HCT116 (cell line): Measurements from ENCODE around the gene RPL13.

Experiments used
- POLR2A ChIP-seq: IDR thresholded peaks from 2 replicates; pipeline ENCODE4 v1.7.0; 2011; ENCODE audit warnings: borderline replicate concordance; ENCODE audit not compliant: insufficient read depth, insufficient read length; ENCODE audit errors: extremely low read depth
- POLR2AphosphoS5 ChIP-seq: IDR thresholded peaks from 2 replicates; pipeline ENCODE4 v1.6.1; 2011; ENCODE audit warnings: mild to moderate bottlenecking, low read depth, low read length, moderate library complexity
- TF ChIP-seq, protein P1 (sequence below), 3 experiments: fragments of 200-600 bp in 1 of 3; sonication (generic) in 1 of 3; IDR thresholded peaks in 2 of 3; conservative IDR thresholded peaks in 1 of 3; 2 replicates each; pipeline ENCODE4 v1.5.1; 2012 to 2017; ENCODE audit warnings: low read depth in 2 of 3, low read length in 2 of 3, antibody characterized with exemption in 1 of 3, borderline replicate concordance in 1 of 3, control low read depth in 1 of 3, mild to moderate bottlenecking in 1 of 3, mixed read lengths in 1 of 3, mixed run types in 1 of 3, moderate library complexity in 1 of 3; ENCODE audit not compliant: insufficient read depth in 1 of 3

DNA sequence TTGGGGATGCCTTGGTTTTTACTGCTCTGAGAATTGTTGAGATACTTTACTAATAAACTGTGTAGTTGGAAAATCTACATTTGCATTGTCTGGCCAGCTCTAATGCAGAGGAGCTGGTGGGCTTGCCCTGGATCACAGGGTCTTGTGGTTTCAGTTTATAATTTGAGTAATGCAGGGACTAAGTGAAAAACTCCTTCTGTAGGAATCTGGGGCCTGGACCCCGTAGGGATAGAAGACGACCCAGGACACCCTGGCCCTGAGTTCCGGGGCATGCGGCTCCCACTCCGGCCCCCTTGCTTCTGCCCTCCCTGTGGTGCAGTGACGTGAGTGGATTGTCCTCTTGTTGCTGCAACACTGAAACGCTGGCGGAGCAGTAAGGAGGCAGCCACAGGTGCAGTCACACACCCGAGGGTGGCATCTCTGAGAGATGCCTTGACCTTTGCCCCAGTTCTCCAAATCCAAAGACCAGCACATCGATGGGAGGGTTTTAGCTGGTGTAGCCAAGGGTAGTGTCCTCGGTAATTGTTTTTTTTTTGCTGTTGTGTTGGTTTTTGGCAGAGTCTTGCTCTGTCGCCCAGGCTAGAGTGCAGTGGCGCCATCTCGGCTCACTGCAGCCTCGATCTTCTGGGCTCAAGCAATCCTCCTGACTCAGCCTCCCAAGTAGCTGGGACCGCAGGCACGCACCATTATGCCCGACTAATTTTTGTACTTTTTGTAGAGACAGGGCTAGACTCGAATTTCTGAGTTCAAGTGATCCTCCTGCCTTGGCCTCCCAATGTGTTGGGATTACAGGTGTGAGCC lies 2.6 kb upstream of the RPL13 start:
- TF ChIP-seq, protein P1, sequence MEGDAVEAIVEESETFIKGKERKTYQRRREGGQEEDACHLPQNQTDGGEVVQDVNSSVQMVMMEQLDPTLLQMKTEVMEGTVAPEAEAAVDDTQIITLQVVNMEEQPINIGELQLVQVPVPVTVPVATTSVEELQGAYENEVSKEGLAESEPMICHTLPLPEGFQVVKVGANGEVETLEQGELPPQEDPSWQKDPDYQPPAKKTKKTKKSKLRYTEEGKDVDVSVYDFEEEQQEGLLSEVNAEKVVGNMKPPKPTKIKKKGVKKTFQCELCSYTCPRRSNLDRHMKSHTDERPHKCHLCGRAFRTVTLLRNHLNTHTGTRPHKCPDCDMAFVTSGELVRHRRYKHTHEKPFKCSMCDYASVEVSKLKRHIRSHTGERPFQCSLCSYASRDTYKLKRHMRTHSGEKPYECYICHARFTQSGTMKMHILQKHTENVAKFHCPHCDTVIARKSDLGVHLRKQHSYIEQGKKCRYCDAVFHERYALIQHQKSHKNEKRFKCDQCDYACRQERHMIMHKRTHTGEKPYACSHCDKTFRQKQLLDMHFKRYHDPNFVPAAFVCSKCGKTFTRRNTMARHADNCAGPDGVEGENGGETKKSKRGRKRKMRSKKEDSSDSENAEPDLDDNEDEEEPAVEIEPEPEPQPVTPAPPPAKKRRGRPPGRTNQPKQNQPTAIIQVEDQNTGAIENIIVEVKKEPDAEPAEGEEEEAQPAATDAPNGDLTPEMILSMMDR (IDR thresholded peaks at IDR 0.05 in 2 of 3, conservative IDR thresholded peaks at IDR 0.05 in 1 of 3; ENCODE audit: borderline replicate concordance in 1 of 3, insufficient read depth in 1 of 3, low read depth in 2 of 3, low read length in 2 of 3): no peak; a peak in 1 of 6 replicates
- TF ChIP-seq POLR2AphosphoS5: peak; percentile 11; the same call in 1 of the 2 replicates
- no peak for TF ChIP-seq POLR2A
